ENCODE measurements around the gene GOLGA3.
"Not testable (repeated sequence)": the region's sequence is repeated elsewhere in the genome, so short reads cannot be mapped to it uniquely, and the experiment has no call there.

Gene GOLGA3

GRCh38 chr12:132773077-132773955 is 55.4 kb downstream of the GOLGA3 start:
- no peaks in the 10 kb centered on the region for H3K9me3 Mint-ChIP-seq
- H3K36me3 Mint-ChIP-seq = peaks cover 52% of the 10 kb centered on the region
- H3K4me1 Mint-ChIP-seq = peaks cover 53% of the 10 kb centered on the region
- no peak overlapping the region for H3K4me3 Mint-ChIP-seq
- H3K27me3 Mint-ChIP-seq = no peaks in the 10 kb centered on the region
- CTCF ChIA-PET = interaction anchor here (1.2 kb wide), 1 partner anchor 9 kb away, joined by 3 read pairs; no protein-coding TSS in a partner anchor
- no peak overlapping the region for H3K27ac Mint-ChIP-seq
- DNase-seq = no peak

GRCh38 chr12:132772606-132773005 is 56.1 kb downstream of the GOLGA3 start:
- Mint-ChIP-seq H3K4me3 (no peak overlapping the region), H3K27me3 (no peaks in the 10 kb centered on the region), H3K4me1 (peaks cover 59% of the 10 kb centered on the region), H3K36me3 (peaks cover 53% of the 10 kb centered on the region), H3K27ac (peak overlapping the region; percentile 49), H3K9me3 (no peaks in the 10 kb centered on the region)
- CTCF ChIA-PET = interaction anchor here (1.2 kb wide), 1 partner anchor 8 kb away, joined by 3 read pairs; no protein-coding TSS in a partner anchor
- no peak for DNase-seq

GRCh38 chr12:132771126-132771838 is 57.4 kb downstream of the GOLGA3 start:
- peaks cover 60% of the 10 kb centered on the region for H3K4me1 Mint-ChIP-seq

DNA sequence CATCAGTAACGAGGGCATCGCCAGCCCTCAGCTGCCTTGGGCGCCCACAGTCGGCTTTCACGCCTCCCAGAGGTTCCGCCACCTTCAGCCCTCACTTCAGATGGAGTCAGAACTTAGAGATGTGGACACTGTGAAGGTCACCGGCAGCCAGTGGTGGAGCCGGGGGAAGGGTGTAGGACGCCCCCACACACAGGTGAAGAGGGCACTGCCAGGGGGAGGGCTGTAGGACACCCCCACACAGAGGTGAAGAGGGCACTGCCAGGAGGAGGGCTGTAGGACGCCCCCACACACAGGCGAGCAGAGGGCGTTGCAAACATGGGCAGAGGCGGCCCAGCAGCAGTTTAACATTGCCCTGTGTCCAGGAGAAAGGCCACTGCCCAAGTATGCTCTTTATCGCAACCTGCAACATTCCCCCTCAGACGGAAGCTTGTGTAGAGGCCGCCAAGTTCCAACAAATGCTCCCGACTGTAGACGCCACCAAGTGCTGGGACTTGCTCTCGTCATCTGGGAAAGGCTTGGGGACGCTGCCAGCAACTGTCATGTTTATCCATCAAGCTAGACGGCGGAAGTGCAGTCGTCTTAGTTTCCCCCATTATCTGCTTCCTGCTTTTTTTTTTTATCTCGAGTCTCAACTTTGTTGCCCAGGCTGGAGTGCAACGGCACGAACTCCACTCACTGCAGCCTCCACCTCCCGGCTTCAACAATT is 62.1 kb downstream of the GOLGA3 start:
- Mint-ChIP-seq H3K27ac (peak overlapping the region; percentile 28), H3K4me1 (peaks cover 59% of the 10 kb centered on the region)
- CTCF ChIA-PET = no interaction called here

More at GRCh38 chr12:132771126-132771838, 57.4 kb downstream of the GOLGA3 start:
- H3K9me3 Mint-ChIP-seq = no peaks in the 10 kb centered on the region
- H3K27ac Mint-ChIP-seq = peak overlapping the region; percentile 81
- no peak overlapping the region for H3K4me3 Mint-ChIP-seq
- peaks cover 45% of the 10 kb centered on the region for H3K36me3 Mint-ChIP-seq
- DNase-seq = peak; percentile 74
- no peaks in the 10 kb centered on the region for H3K27me3 Mint-ChIP-seq
- CTCF ChIA-PET = no interaction called here

DNA sequence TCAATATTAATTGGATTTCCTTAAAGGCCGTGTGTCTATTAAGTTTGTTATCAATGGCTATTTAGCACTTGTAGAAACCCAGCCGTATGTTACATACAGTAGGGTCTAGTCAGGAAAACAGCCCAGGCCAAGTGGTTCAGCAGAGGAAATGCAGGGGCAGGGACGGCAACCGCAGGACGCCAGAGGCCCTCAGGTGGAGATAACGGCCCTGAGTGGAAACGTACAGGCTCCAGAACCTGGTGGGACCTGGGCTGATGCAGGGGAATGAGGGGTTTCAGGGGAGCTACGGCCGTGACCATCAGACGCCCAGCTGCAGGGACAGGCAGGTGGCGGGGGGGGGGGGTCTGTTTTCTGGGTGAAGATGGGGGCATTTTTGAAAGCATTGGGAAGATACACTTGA is 63.3 kb downstream of the GOLGA3 start:
- DNase-seq = no peak
- no peak overlapping the region for H3K4me3 Mint-ChIP-seq
- H3K27ac Mint-ChIP-seq = peak overlapping the region; percentile 37
- peaks cover 19% of the 10 kb centered on the region for H3K36me3 Mint-ChIP-seq
- no peaks in the 10 kb centered on the region for H3K27me3 Mint-ChIP-seq
- CTCF ChIA-PET = interaction anchor here (0.6 kb wide), 2 partner anchors 29 to 279 kb away, joined by 3 read pairs; no protein-coding TSS in a partner anchor
- no peaks in the 10 kb centered on the region for H3K9me3 Mint-ChIP-seq
- H3K4me1 Mint-ChIP-seq = peaks cover 55% of the 10 kb centered on the region

More for the DNA sequence above, 62.1 kb downstream of the GOLGA3 start:
- Mint-ChIP-seq H3K36me3 (peaks cover 19% of the 10 kb centered on the region), H3K4me3 (no peak overlapping the region), H3K9me3 (no peaks in the 10 kb centered on the region), H3K27me3 (no peaks in the 10 kb centered on the region)
- no peak for DNase-seq

DNA sequence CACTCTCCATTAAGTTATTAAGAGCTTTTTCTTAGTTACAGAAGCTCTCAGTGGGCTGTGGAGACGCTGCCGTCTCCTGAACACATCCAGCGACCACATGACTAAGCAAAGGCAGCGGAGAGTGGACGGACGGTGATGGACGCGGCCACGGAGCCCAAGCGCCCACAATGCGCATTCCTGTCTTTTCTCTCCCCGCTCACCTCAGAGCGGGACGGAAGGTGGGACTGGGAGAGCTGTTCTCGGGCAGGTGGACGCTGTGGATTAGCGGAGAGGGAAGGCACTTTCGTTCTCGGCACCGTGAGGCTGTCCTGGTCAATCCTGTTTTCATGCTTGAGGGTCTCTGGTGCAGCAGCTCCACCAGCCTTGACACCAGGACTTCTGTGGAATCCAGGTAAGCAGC is 64.4 kb downstream of the GOLGA3 start:
- CTCF ChIA-PET = interaction anchor here (1.2 kb wide), 1 partner anchor 8 kb away, joined by 3 read pairs; no protein-coding TSS in a partner anchor
- Mint-ChIP-seq H3K27me3 (no peaks in the 10 kb centered on the region), H3K9me3 (no peaks in the 10 kb centered on the region)

DNA sequence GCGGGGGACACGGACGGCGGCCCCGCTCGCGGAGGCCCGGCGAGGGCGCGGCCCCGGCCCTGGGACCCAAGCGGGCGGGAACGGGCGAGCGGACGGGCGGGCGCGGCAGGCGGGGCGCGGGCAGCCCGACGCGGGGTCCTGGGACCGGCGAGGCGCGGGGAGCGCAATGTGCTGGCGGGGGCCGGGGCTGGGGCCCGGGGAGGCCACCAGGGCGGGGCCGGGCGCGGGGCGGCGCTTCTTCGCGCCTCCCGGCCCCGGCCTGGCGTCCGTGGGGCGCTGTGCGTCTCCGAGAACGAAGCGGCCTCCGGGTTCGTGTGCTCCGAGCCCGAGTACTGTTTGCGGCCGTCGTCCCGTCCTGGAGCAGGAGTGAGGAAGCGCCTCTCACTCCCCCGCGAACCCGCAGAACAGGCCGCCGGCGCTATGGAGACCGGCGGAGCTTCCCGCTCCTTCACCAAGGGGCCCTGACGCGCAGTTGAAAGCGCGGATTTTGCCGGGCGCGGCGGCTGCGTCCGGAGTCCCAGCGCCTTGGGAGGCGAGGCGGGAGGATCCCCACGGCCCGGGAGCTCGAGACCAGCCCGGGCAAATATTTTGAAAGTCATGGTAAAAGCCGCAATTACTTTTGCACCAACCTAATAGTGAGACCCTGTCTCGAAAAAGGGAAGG is 66.6 kb downstream of the GOLGA3 start:
- H3K36me3 Mint-ChIP-seq = peaks cover 22% of the 10 kb centered on the region
- H3K9me3 Mint-ChIP-seq = no peaks in the 10 kb centered on the region
- CTCF ChIA-PET = no interaction called here
- H3K4me3 Mint-ChIP-seq = peak overlapping the region; percentile 74
- H3K4me1 Mint-ChIP-seq = peaks cover 40% of the 10 kb centered on the region
- H3K27ac Mint-ChIP-seq = peak overlapping the region; percentile 93
- peak; percentile 88 for DNase-seq
- H3K27me3 Mint-ChIP-seq = no peaks in the 10 kb centered on the region

More for the DNA sequence above, 64.4 kb downstream of the GOLGA3 start:
- DNase-seq = no peak
- Mint-ChIP-seq H3K4me3 (no peak overlapping the region), H3K27ac (no peak overlapping the region), H3K36me3 (peaks cover 16% of the 10 kb centered on the region), H3K4me1 (peaks cover 53% of the 10 kb centered on the region)

DNA sequence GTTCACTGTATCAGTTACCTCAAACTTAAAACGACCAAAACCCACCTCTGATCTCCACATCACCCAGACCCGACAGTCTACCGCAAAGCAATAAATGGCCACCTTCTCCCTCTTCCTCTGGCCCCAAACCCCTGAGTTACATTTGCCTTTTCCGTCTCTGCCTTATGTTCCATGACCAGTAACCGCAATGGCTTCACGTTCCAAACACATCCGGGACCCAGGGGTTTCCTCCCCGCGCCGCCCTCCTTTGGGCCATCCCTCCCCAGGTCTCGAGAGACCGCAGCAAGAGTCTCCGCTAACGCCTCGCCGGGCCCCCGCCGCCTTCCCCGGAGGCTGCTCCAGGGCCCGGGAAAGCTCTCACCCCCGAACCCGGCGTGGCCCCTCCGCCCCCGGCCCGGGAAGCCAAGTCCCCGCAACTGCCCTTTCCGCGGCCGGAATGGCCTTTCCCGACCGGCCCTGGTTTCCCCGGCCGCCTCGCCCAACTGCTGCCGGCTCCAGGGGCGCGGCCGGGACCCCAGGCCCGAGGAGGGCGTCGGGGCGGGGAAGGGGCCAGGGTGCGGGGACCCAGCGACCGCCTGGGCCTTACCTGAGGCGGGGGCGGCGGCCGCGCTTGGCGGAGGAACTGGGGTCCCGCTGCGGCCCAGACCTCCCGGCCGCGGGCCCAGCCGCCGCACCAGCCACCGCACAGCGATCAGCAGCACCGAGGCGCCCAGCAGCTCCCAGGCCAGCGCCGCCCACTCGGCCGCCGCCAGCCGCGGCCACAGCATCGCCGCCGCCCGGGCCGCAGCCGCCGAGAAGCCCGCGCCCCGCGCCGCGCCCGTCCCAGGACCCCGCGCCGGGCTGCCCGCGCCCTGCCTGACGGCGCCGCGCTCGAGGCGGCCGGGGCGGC is 67.4 kb downstream of the GOLGA3 start, which contains the start of gene ANKLE2:
Gene ANKLE2, minus strand, starts transcription at position 801 of the 889 bp plus-strand sequence. Its CDS starts 34 bp downstream, at position 767.
- Mint-ChIP-seq H3K27me3 (no peaks in the 10 kb centered on the region), H3K27ac (peak within 1 kb of the TSS; percentile 93), H3K4me1 (peaks cover 42% of the 10 kb centered on the region), H3K4me3 (peak within 1 kb of the TSS; percentile 82), H3K9me3 (no peaks in the 10 kb centered on the region), H3K36me3 (peaks cover 27% of the 10 kb centered on the region)
- peak; percentile 85 for DNase-seq
- CTCF ChIA-PET = interaction anchor here (1.3 kb wide), 1 partner anchor 143 kb away, joined by 6 read pairs; no protein-coding TSS in a partner anchor

GRCh38 chr12:132759359-132759758 is 69.3 kb downstream of the GOLGA3 start:
- Mint-ChIP-seq H3K27me3 (no peaks in the 10 kb centered on the region), H3K27ac (no peak overlapping the region), H3K4me1 (peaks cover 32% of the 10 kb centered on the region), H3K36me3 (peaks cover 37% of the 10 kb centered on the region), H3K4me3 (peak overlapping the region; percentile 82), H3K9me3 (no peaks in the 10 kb centered on the region)
- DNase-seq = no peak
- CTCF ChIA-PET = no interaction called here

DNA sequence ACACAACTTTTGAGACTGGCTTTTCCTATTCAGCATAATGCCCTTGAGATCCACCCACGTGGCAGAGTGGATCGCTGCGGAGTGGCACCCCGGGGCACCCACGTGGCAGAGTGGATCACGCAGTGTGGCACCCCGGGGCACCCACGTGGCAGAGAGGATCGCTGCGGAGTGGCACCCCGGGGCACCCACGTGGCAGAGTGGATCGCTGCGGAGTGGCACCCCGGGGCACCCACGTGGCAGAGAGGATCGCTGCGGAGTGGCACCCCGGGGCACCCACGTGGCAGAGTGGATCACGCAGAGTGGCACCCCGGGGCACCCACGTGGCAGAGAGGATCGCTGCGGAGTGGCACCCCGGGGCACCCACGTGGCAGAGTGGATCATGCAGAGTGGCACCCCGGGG is 69.8 kb downstream of the GOLGA3 start:
- CTCF ChIA-PET, H3K4me3 Mint-ChIP-seq, H3K27ac Mint-ChIP-seq, H3K27me3 Mint-ChIP-seq, H3K9me3 Mint-ChIP-seq, DNase-seq: not testable (repeated sequence)
- Mint-ChIP-seq H3K36me3 (peaks cover 39% of the 10 kb centered on the region), H3K4me1 (peaks cover 29% of the 10 kb centered on the region)

DNA sequence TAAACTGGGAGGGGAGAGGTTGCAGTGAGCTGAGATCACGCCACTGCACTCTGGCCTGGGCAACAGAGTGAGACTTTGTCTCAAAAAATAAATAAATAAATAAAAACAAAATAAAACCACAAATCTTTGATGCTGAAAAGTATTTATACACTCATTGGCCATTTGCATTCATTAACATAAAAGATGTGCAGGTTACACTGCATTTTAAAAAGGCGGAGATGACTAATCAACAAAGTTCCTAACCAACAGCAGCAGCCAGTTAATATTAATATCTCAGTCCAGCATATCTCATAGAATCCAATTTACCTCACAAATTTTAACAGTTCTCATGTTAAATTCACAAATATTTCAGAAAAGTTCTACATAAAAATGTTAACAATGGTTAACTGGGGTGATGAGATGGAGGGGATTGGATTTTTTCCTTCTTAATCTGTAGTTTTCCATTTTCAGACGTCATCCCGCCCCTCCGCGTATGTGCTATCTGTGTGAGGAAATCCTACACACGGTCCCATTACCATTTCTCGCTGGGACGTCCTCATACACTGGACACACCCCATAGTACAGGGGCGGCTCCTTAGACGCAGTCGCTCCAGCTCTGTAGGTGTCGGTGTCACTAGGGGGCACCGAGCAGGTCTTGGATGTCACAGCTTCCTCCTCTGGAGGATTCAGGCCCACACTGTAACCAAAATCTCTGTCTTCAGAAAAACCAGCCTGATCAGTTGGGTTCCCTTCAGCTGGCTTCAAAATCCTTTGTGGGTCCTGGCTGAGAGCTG is 74.3 kb downstream of the GOLGA3 start:
- H3K27me3 Mint-ChIP-seq = no peaks in the 10 kb centered on the region
- CTCF ChIA-PET = interaction anchor here (0.6 kb wide), 1 partner anchor 22 kb away, joined by 3 read pairs; no protein-coding TSS in a partner anchor
- DNase-seq = no peak
- no peaks in the 10 kb centered on the region for H3K9me3 Mint-ChIP-seq
- H3K27ac Mint-ChIP-seq = no peak overlapping the region
- peaks cover 6% of the 10 kb centered on the region for H3K4me1 Mint-ChIP-seq
- H3K36me3 Mint-ChIP-seq = peaks cover 45% of the 10 kb centered on the region
- H3K4me3 Mint-ChIP-seq = no peak overlapping the region

DNA sequence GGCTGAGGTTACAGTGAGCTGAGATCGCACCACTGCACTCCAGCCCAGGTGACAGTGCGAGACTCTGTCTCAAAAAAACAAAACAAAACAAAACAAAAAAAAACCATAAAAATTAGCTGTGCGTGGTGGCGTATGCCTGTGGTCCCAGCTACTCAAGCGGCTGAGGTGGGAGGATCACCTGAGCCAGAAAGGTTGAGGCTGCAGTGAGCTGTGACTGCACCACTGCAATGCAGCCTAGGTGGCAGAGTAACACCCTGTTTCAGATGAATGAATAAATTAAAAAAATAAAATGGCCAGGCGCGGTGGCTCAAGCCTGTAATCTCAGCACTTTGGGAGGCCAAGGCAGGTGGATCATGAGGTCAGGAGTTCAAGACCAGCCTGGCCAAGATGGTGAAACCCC is 75.0 kb downstream of the GOLGA3 start:
- not testable (repeated sequence) for H3K27me3 Mint-ChIP-seq, H3K9me3 Mint-ChIP-seq, H3K4me3 Mint-ChIP-seq, H3K4me1 Mint-ChIP-seq, DNase-seq, H3K27ac Mint-ChIP-seq
- CTCF ChIA-PET = interaction anchor here (0.6 kb wide), 1 partner anchor 22 kb away, joined by 3 read pairs; no protein-coding TSS in a partner anchor
- H3K36me3 Mint-ChIP-seq = peaks cover 47% of the 10 kb centered on the region
